Stimulated activated CD8-positive, alpha-beta memory T cell treated with anti-CD3 and anti-CD28 coated beads, Interleukin-15, amount 100 ng/mL, for 48 hours (primary cell): ENCODE measurements around the gene TSC22D2.
A peak's percentile ranks its signal among the peaks of the same experiment; 100 is the strongest.

Experiments used
- DNase-seq, 2 donors: peaks; one replicate each; pipeline ENCODE4 v3.0.0-alpha.2; 2020; ENCODE audit warnings: low read depth in 2 of 2

The TSC22D2 gene

GRCh38 chr3:150408221-150409124, at the start of gene TSC22D2:
TSS of gene TSC22D2 (plus strand) at chr3:150408298. CDS start at chr3:150409351, 1,053 bp downstream.
- DNase-seq: peak; percentile 89 to 92

DNA sequence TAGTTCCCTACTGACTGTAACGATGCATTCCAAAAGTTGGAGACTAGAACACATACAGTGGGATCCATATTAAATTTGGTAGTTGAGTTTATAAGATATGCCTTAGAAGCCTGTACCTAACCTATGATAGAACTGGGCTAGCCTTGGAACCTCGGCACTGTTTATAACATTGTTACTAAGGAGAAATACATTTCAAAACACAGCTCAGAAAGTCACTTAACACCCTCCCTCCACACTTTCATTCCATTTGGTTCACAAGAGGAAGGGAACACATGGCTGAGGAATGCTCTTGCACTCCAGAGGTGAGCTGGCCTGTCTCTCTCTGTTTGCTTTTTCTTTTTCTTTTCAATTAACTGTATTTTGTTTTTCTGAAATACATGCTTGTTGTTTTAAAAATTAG, 48.7 kb upstream of the TSC22D2 start:
- DNase-seq: no peak

DNA sequence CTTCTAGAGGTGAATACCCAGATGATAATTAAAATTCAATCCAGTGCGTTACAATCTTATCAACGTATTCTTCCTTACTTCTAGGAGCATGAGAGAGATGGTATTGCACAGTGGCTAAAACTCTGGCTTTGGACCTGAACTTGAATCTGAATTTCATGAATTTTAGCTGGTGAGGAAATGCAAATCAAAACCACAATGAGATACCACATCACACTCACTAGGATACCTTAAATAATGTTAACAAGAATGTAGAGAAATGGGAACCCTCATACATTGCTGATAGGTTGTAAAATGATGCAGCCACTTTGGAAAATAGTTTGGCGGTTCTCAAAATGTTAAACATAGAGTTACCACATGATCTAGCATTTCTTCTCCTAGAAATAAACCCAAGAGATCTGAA, 47.1 kb upstream of the TSC22D2 start:
- DNase-seq: no peak

DNA sequence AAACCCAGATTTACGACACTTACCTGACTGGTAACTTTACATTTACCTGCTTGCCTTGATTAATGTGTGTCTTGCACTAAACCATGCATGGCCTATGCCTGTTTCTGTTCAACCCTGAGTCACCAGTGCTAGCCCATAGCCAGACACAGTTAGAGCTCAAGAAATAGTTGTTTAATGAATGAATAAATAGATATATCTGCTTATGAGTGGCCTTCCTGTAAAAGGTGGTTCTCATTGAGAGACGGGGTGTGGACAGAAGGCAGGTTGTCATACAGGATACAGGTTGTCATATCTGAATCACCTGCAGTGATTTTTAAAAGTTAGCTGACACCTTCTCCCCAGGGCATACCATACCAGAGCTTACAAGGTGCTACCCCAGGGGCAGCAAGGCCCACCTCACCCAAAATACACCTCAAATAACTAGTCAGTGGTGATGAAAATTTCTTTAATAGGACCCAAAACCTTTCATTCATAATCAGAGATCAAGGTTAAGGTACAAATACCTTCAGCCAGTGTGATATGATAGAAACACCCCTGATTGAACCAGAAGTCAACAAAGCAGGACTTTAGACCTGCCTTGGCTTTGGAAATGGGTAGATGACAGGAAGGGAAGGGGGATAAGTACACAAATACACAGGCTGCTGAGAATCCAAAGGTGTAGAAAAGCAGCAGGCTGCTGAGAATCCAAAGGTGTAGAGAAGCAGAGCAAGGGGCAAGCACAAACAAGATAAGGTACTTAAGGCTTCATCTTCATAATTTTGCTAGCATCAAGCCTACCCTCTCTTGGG, 45.4 kb upstream of the TSC22D2 start:
- no peak for DNase-seq

DNA sequence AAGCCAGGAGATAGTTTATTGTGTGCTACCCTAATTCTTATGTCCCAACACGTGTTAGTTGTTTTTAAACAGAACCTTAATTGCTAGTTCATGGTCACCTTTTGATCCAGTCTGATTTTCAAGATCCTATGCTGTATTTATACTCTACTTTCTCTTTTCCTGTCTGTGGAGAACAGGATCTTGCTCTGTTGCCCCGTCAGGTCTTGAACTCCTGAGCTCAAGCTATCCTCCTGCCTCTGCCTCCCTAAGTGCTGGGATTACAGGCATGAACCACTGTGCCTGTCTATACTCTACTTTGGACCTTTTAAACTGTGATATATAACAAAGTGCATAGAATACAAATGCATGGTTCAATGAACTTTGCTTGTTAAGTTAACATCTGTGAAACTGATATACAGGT, 44.7 kb upstream of the TSC22D2 start:
- DNase-seq: no peak

DNA sequence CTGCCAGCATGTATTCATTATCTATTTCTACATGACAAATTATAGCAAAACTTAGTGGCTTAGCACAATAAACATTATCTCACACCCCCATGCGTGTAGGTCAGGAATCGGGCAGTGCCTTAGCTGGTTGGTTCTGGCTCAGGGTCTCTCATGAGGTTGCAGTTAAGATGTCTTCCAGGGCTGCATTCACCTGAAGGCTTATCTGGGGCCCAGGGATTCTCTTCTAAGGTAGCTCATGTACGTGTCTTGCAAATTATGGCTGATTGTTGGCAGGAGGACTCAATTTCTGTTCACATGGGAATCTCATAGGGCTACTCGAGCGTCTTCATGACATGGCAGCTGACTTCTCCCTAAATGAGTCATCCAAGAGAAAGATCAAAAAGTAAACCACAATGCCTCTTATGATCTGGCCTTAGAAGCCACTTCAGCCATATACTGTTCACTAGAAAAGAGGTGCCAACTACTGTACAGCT, 42.9 kb upstream of the TSC22D2 start:
- DNase-seq: no peak

GRCh38 chr3:150367757-150368156, 40.3 kb upstream of the TSC22D2 start:
- no peak for DNase-seq

- no peak for DNase-seq
These were observed 37.9 kb upstream of the TSC22D2 start for GRCh38 chr3:150370122-150370602.

GRCh38 chr3:150370999-150371398, 37.1 kb upstream of the TSC22D2 start:
- no peak for DNase-seq

GRCh38 chr3:150371741-150372254, 36.3 kb upstream of the TSC22D2 start:
- no peak for DNase-seq

GRCh38 chr3:150372320-150372719, 35.8 kb upstream of the TSC22D2 start:
- DNase-seq: no peak

GRCh38 chr3:150372722-150373121, 35.4 kb upstream of the TSC22D2 start:
- DNase-seq: no peak

- DNase-seq: no peak
These were observed 34.7 kb upstream of the TSC22D2 start for GRCh38 chr3:150373234-150373875.

DNA sequence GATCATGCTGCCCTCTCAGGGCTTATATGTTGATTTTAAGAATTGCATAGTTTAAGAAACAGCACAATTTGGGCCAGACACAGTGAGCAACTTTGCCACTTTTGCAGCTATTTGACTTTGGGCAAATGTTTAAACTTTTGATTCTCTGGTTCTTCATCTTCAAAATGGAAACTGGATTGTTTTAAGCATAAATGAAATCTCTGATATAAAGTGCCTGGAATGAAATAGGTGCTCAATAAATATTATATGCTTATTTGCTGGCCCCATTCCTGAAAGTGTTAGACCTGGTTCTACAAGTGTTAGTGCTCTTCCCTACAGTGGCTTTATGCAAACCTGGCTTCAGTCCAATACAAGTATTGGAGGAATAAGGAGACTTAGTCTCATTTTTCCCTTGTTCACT, 33.1 kb upstream of the TSC22D2 start:
- no peak for DNase-seq

DNA sequence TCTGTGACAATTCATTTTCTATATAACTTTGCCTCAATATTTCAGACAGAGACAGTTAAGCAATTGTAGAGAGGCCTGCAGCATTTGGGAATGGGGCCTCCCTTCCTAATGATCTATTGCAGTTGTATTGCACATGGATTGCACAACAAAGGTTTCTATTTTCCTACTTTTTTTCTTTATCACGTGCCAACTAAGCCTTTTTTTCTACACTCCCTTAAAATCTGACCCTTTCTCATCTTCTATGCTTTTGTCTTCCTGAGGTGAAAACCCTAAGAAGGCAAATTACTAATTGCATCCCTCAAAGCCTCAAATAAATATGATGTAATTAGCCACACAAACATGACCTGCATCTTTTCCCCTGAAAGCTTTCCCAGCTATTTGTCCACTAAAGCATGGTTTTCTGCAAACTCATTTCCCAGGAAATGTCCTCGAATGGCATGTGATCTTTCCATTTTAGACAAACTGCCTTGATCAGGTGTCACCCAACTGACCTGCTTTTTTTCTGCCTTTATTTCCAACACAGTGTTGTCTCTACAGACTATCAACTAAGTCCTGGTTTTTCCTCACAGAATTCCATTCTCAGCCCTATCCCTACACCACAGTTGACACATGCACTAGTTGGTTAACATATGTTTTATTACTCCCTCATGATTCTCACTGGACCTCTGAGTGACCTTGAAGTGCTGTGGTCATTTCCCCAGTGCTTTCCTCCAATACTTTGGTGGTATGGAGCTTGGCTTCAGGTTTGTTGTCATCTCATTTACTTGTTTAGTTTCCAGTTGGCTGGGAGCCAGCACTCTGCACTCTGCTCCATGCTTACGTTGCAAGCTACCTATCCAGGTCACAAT, 31.9 kb upstream of the TSC22D2 start:
- DNase-seq: no peak

- DNase-seq: no peak
These were observed 30.3 kb upstream of the TSC22D2 start for GRCh38 chr3:150377601-150378300.

DNA sequence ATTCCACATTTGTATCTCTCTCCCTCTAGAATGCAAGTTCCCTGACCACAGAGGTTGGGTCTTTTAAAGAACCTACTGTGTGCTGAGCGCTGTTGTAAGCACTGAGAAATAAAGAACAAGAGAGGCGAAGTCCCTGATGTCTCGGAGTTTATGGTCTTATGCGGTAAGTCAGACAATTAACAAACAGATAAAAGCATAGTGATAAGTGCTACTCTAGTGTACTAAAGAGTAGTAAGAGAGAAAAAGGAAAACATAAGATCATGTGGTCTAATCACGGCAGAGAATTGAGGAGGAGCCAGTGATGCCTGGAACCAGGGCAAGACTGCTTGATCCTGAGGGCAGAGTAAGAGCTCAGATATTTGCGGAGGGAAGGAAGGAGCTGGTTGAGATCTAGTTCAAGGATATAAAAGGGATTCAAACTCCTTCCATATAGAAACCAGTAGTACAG, 29.8 kb upstream of the TSC22D2 start:
- no peak for DNase-seq

- no peak for DNase-seq
These were observed 28.6 kb upstream of the TSC22D2 start for GRCh38 chr3:150379469-150379868.

DNA sequence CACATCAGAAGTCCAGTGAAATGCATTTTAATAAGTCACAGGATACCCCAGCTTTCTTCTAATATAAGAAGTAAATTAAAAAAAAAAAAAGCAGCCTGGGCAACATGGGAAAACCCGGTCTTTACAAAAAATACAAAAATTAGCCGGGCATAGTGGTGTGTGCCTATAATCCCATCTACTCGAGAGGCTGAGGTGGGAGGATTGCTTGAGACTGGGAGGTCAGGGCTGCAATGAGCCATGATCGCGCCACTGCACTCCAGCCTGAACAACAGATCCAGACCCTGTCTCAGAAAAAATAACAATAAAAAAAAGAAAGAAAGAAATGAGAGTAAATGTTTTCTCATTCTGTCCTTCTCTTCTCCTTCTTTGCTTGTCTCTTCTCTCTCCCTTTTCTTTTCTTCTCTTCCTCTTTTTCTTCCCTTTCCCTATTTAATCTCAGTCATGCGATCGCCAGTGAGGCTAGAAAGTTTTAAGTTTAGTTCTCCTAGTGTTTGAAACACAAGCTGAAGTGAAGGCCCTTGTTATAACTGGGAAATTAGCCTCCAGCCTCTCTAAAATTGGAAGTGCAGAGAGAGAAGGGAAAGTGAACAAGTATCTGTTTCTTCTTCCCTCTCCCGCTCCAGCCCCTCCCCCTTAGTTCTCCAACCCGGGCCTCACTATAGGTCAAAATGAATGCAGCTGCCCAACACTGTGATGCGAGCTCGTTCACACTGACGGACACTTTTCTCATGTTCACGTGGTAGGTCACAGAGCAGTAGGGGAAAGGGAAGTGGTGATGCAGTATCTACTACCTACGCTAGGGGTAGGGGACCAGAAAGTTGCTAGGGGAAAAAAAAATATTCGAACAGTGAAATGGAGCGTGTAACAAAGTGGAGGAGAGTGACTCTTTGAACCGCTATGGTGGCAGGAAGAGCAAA, 23.5 kb upstream of the TSC22D2 start:
- peak; percentile 36 to 44 for DNase-seq
